ENCODE data around the gene SORCS2.

- TF ChIP-seq CTCF (optimal IDR thresholded peaks at IDR 0.05 in 1 of 3, IDR thresholded peaks at IDR 0.05 in 1 of 3, conservative IDR thresholded peaks at IDR 0.05 in 1 of 3; ENCODE audit: extremely low read depth in 1 of 3, insufficient read depth in 2 of 3, low read length in 3 of 3): no peak
- TF ChIP-seq EZH2 (IDR thresholded peaks at IDR 0.05; ENCODE audit: low read length): no peak
Measured at GRCh38 chr4:7760706-7761105, 568.4 kb downstream of the SORCS2 start.

Measured in keratinocyte (primary cell).